GM12892 (cell line): ENCODE data around the gene SLC38A3.
A peak's percentile ranks its signal among the peaks of the same experiment; 100 is the strongest.
"Not testable (repeated sequence)": the region's sequence is repeated elsewhere in the genome, so short reads cannot be mapped to it uniquely, and the experiment has no call there.

Experiments
- DNase-seq: peaks from one replicate; pipeline ENCODE4 v3.0.0; 2011; ENCODE audit not compliant: insufficient read length
- FAIRE-seq: peaks from 2 replicates; lab custom pipeline; 2011; peaks lifted over from hg19 to GRCh38; lab: Jason Lieb, UNC
- POLR2A ChIP-seq: IDR thresholded peaks from 2 replicates; pipeline ENCODE4 v1.6.1; 2011; ENCODE audit warnings: low read depth, low read length, control low read depth
- POLR2AphosphoS5 ChIP-seq: IDR thresholded peaks from 2 replicates; pipeline ENCODE4 v1.6.1; 2011; ENCODE audit warnings: low read depth, low read length, control low read depth
- TAF1 ChIP-seq: IDR thresholded peaks from 2 replicates; pipeline ENCODE4 v1.6.1; 2011; ENCODE audit warnings: low read depth, mild to moderate bottlenecking, control low read depth, low read length, borderline replicate concordance

SLC38A3 gene

DNA sequence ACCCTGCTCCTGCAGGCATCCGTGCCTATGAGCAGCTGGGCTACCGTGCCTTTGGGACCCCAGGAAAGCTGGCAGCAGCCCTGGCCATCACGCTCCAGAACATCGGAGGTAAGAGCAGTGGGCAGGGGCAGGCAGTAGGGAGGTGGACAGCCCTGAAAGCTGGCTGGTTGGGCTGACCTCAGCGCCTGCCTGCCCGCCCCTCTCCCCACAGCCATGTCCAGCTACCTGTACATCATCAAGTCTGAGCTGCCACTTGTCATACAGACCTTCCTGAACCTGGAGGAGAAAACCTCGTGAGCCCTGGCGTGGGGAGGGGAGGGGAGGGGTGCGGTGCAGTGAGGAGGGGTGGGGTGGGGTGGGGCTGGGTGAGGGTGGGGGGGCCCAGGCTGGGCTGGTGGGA is 10.5 kb downstream of the SLC38A3 start:
- TF ChIP-seq POLR2A (no peak), POLR2AphosphoS5 (no peak), TAF1 (no peak)
- FAIRE-seq (no peak), DNase-seq (no peak)

DNA sequence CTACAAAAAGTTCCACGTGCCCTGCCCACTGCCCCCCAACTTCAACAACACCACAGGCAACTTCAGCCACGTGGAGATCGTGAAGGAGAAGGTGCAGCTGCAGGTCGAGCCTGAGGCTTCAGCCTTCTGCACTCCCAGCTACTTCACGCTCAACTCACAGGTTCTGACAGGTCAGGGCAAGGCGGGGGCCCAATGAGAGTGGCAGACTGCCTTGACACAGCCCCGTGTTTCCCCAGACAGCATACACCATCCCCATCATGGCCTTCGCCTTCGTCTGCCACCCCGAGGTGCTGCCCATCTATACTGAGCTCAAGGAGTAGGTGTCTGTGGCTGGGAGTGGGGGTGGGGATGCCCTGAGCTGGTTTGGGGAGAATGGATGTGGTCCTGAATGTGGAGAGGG is 12.6 kb downstream of the SLC38A3 start:
- FAIRE-seq (no peak), DNase-seq (no peak)
- TF ChIP-seq POLR2A (no peak), TAF1 (no peak), POLR2AphosphoS5 (no peak)

- DNase-seq: no peak
- TF ChIP-seq POLR2AphosphoS5 (no peak), TAF1 (no peak), POLR2A (no peak)
- no peak for FAIRE-seq
These were observed 13.4 kb downstream of the SLC38A3 start for GRCh38 chr3:50218448-50218847.

- no peak for TF ChIP-seq POLR2AphosphoS5
- FAIRE-seq: no peak
- DNase-seq: no peak
These were observed 14.2 kb downstream of the SLC38A3 start for GRCh38 chr3:50219285-50219684.

DNA sequence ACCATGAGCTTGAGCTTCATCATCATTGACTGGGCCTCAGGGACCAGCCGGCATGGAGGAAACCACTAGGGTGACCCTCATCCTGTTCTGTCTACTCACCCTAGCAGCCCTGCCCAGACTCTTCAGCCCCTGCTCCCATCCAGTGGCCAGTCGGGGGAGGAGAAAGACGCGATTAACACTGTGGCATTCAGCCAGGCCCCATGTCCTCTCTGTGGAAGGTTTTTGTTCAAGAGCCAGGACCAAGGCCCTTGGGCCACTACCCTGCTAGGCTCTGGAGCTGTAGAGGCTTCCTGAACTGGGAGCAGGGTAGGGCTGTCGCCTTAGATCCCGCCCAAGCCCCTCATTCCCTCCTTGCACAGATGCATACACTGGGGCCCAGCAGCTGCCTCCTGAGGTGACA is 15.0 kb downstream of the SLC38A3 start:
- FAIRE-seq: no peak
- no peak for TF ChIP-seq TAF1
- TF ChIP-seq POLR2A: no peak
- TF ChIP-seq POLR2AphosphoS5: no peak
- no peak for DNase-seq

DNA sequence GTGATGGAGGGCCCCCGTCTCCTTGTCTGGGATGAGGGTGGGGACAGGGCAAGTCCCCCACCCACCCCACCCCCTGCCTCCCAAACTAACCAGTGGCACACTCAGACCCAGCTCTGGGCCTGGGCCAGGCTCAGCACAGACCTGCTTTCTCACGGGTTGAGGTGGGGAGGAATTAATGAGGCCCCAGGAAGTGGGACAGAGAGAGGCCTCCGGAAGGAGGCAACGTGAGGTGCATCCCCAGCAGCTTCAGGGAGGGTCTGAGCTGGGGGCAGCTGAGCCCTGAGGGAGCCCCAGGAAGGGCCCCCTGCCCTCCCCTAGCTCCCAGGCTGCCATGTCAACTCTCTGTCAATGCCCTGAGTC is 16.0 kb downstream of the SLC38A3 start:
- DNase-seq (no peak), FAIRE-seq (no peak)
- no peak for TF ChIP-seq POLR2AphosphoS5
- TF ChIP-seq TAF1: no peak
- TF ChIP-seq POLR2A: no peak

- TF ChIP-seq POLR2AphosphoS5: no peak
- TF ChIP-seq POLR2A: no peak
- no peak for TF ChIP-seq TAF1
- DNase-seq (no peak), FAIRE-seq (no peak)
These were observed 16.5 kb downstream of the SLC38A3 start for GRCh38 chr3:50221411-50222168.

DNA sequence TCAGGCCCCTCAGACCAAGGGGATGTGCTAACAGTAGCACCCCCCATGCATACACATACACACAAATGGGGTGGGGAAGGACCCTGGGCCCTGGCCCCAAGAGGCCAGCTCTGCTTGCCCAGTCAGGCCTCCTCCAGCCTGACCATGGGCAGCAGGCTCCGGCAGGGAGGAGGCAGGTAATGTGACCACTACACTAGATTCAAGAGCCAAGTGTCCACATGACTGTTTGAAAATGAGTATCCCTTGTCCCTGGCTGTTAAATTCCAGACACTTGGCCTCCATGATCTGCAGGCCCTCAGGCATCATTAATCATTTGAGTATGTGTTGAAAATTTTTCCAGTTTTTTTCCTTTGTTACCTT is 17.1 kb downstream of the SLC38A3 start:
- FAIRE-seq (no peak), DNase-seq (no peak)
- TF ChIP-seq POLR2AphosphoS5 (no peak), POLR2A (no peak), TAF1 (no peak)

GRCh38 chr3:50224639-50225038 is 19.6 kb downstream of the SLC38A3 start:
- FAIRE-seq: no peak
- no peak for TF ChIP-seq TAF1
- TF ChIP-seq POLR2AphosphoS5: no peak
- no peak for TF ChIP-seq POLR2A
- DNase-seq: no peak

DNA sequence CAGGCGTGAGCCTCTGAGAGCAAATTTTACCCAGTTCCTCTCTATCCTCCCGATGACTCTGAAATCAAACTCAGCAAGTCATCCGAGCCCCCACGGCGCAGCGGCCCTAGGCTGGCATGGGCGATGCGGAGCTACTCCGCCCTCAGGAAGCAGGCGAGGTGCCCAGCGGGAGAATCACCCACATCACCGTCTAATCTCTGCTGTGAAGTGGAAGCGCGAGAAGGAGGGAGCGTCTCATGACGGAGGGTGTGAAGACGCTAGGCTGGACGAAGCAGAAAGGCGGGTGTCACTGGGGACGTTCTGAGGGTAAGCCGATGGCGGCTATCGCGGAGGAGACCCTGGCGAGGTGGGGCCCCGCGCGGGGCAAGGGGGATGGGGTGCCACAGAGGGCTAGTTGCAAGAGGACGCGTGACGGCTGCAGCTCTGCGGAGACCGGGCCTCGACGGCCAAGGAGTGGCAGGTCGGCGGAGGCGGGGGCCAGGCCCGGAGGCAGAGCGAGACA is 21.9 kb downstream of the SLC38A3 start:
- TF ChIP-seq TAF1: no peak
- TF ChIP-seq POLR2AphosphoS5: no peak
- TF ChIP-seq POLR2A: no peak
- DNase-seq: no peak

GRCh38 chr3:50227390-50228183 is 22.5 kb downstream of the SLC38A3 start:
- DNase-seq (peak; percentile 99), FAIRE-seq (peak; percentile 93)
- TF ChIP-seq POLR2A (peak; percentile 75), TAF1 (0 out of 2 replicates have a peak, but pooled peaks have one; percentile 25), POLR2AphosphoS5 (no peak)

More for the DNA sequence above, 21.9 kb downstream of the SLC38A3 start:
- no peak for FAIRE-seq

GRCh38 chr3:50228184-50228763 is 23.2 kb downstream of the SLC38A3 start:
- not testable (repeated sequence) for FAIRE-seq, DNase-seq
